Measurements from ENCODE around the gene SRA1.

SRA1 gene

GRCh38 chr5:140570058-140570457 is 12.8 kb upstream of the SRA1 start:
- peak; percentile 35 for DNase-seq

GRCh38 chr5:140569197-140569596 is 11.9 kb upstream of the SRA1 start:
- no peak for DNase-seq

- DNase-seq, result no peak
Observed at GRCh38 chr5:140568443-140569063, 11.3 kb upstream of the SRA1 start.

- DNase-seq, result no peak
Observed at GRCh38 chr5:140567871-140568270, 10.6 kb upstream of the SRA1 start.

- DNase-seq, result peak; percentile 53
Observed at GRCh38 chr5:140567136-140567818, 10.0 kb upstream of the SRA1 start.

- DNase-seq, result no peak
Observed at GRCh38 chr5:140566665-140567064, 9.4 kb upstream of the SRA1 start.

GRCh38 chr5:140565780-140566095 is 8.5 kb upstream of the SRA1 start:
- no peak for DNase-seq

GRCh38 chr5:140565024-140565779 is 7.9 kb upstream of the SRA1 start:
- DNase-seq, result no peak

GRCh38 chr5:140564196-140565023 is 7.1 kb upstream of the SRA1 start, which contains the start of the genes APBB3 and SLC35A4:
APBB3 (minus strand) TSS chr5:140564598; CDS start chr5:140564245, 353 bp downstream.
SLC35A4 (plus strand) TSS chr5:140564828; CDS start chr5:140567170, 2,342 bp downstream.
- peak; percentile 95 for DNase-seq

- DNase-seq, result no peak
Observed at GRCh38 chr5:140563596-140563995, 6.3 kb upstream of the SRA1 start.

- no peak for DNase-seq
Observed at GRCh38 chr5:140561753-140562523, 4.7 kb upstream of the SRA1 start.

- no peak for DNase-seq
Observed at GRCh38 chr5:140560227-140560626, 3.0 kb upstream of the SRA1 start.

GRCh38 chr5:140558542-140558941 is 1.3 kb upstream of the SRA1 start:
- DNase-seq, result no peak

GRCh38 chr5:140557965-140558364 is 692 bp upstream of the SRA1 start:
- DNase-seq, result no peak

GRCh38 chr5:140556438-140556837 is 835 bp downstream of the SRA1 start:
- DNase-seq, result no peak

- no peak for DNase-seq
Observed at GRCh38 chr5:140555747-140556312, 1.4 kb downstream of the SRA1 start.

- DNase-seq, result no peak
Observed at GRCh38 chr5:140554454-140554853, 2.8 kb downstream of the SRA1 start.

- peak; percentile 53 for DNase-seq
Observed at GRCh38 chr5:140553657-140554056, 3.6 kb downstream of the SRA1 start.

- DNase-seq, result no peak
Observed at GRCh38 chr5:140551872-140552271, 5.4 kb downstream of the SRA1 start.

- DNase-seq, result no peak
Observed at GRCh38 chr5:140550147-140551079, 6.9 kb downstream of the SRA1 start.
